Measurements from ENCODE around the gene LRRN4. TPM values are rescaled to one million over a fixed set of nuclear protein-coding genes. Genes with fewer than 3 reads are reported as not detected.

LRRN4 gene
- total and polyA plus RNA-seq, 2 of the 4 experiments (the other 2 are of a cell fraction) = under 0.01 to 0.19 TPM

DNA sequence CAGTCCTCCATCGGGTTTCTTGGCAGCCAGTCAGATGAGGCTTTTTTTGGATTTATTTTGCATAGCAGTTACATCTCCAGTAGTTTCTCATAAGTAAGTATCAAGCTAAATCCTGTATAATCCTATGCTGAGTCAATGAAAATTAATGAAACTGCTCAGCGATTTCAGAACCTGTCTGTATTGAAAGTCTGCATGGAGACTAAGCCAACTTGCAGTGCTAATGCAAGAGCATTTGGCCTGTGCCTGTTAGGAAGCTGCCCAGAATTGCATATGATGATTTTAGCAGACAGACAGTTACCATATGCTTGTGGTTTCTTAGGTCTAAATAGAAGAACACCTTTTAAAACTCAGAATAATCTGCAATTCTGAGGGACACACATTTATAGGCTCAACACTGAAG is 25.2 kb upstream of the LRRN4 start:
- Histone ChIP-seq H2BK15ac (ENCODE audit: low read depth, low read length) (no peak overlapping the region), H2AK9ac (replicated peaks; ENCODE audit: low read depth, low read length, poor library complexity) (no peak overlapping the region), H2BK5ac (ENCODE audit: low read depth, low read length, poor library complexity, severe bottlenecking) (no peak overlapping the region), H2AK5ac (ENCODE audit: low read depth, low read length) (no peak overlapping the region), H3K18ac (ENCODE audit: low read depth, low read length) (no peak overlapping the region), H3K4me1 (ENCODE audit: control insufficient read depth, insufficient read depth, low read length) (no peaks in the 10 kb centered on the region), H3K27me3 (ENCODE audit: control insufficient read depth, insufficient read depth, low read length) (no peaks in the 10 kb centered on the region), H3K79me1 (ENCODE audit: low read depth in 1 of 2, low read length in 2 of 2) (no peaks in the 10 kb centered on the region), H4K91ac (ENCODE audit: insufficient read depth, low read depth, low read length) (no peak overlapping the region), H3K4me2 (ENCODE audit: low read depth, low read length) (no peak overlapping the region), H3K4ac (ENCODE audit: low read depth, low read length) (no peak overlapping the region), H3K23ac (ENCODE audit: low read depth, low read length) (no peak overlapping the region), H3K9ac (ENCODE audit: low read depth, low read length) (no peak overlapping the region), H3K4me3 (ENCODE audit: insufficient read depth, low read depth, low read length) (no peak overlapping the region), H4K8ac (ENCODE audit: low read depth in 2 of 2, low read length in 2 of 2) (no peak overlapping the region), H3K9me3 (ENCODE audit: control insufficient read depth, insufficient read depth, low read length) (no peaks in the 10 kb centered on the region), H3K9me1 (ENCODE audit: insufficient read depth, low read length) (no peaks in the 10 kb centered on the region), H2BK20ac (ENCODE audit: low read depth, low read length) (no peak overlapping the region), H3K56ac (ENCODE audit: extremely low read depth, insufficient read depth, low read length) (no peak overlapping the region), H4K20me1 (ENCODE audit: insufficient read depth, low read length) (no peaks in the 10 kb centered on the region), H3K14ac (replicated peaks; ENCODE audit: low read depth, low read length) (no peak overlapping the region), H4K5ac (ENCODE audit: low read depth, low read length) (no peak overlapping the region), H2AFZ (replicated peaks; ENCODE audit: low read length, poor library complexity) (no peak overlapping the region), H3K27ac (ENCODE audit: insufficient read depth, low read length) (no peak overlapping the region), H3K36me3 (ENCODE audit: control insufficient read depth, insufficient read depth, low read length) (no peaks in the 10 kb centered on the region), H2BK120ac (ENCODE audit: low read depth, low read length) (no peak overlapping the region)
- dilution Hi-C loops (cut with HindIII; ENCODE audit: low sequenced_read_pairs, unreplicated experiment) = no loop called here
- ATAC-seq (ENCODE audit: low read depth) (no peak), DNase-seq (no peak)
- BruUV-seq (replicated peaks) = no TSS peak
- intact Hi-C loops (cut with micrococcal nuclease) = loop anchor here (5.0 kb wide), 1 partner anchor 677 kb away; no protein-coding TSS in a partner anchor
- ChIA-PET CTCF (interaction anchor here (0.6 to 1.2 kb wide), 2 partner anchors 59 to 550 kb away, joined by 4 read pairs; no protein-coding TSS in a partner anchor), POLR2A (ENCODE audit: unreplicated experiment) (no interaction called here)
- no CpG with 5 or more reads among the region's 2 CpGs for WGBS, 2 experiments (ENCODE audit: extremely low coverage in 2 of 2, insufficient read length in 1 of 2)
- TF ChIP-seq MAFK (IDR thresholded peaks at IDR 0.05; ENCODE audit: low read depth, low read length) = no peak
- TF ChIP-seq, protein P1, sequence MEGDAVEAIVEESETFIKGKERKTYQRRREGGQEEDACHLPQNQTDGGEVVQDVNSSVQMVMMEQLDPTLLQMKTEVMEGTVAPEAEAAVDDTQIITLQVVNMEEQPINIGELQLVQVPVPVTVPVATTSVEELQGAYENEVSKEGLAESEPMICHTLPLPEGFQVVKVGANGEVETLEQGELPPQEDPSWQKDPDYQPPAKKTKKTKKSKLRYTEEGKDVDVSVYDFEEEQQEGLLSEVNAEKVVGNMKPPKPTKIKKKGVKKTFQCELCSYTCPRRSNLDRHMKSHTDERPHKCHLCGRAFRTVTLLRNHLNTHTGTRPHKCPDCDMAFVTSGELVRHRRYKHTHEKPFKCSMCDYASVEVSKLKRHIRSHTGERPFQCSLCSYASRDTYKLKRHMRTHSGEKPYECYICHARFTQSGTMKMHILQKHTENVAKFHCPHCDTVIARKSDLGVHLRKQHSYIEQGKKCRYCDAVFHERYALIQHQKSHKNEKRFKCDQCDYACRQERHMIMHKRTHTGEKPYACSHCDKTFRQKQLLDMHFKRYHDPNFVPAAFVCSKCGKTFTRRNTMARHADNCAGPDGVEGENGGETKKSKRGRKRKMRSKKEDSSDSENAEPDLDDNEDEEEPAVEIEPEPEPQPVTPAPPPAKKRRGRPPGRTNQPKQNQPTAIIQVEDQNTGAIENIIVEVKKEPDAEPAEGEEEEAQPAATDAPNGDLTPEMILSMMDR (conservative IDR thresholded peaks at IDR 0.05; ENCODE audit: low read depth, low read length) = no peak
- TF ChIP-seq CHD1 (IDR thresholded peaks at IDR 0.05; ENCODE audit: low read depth, low read length) = no peak
- TF ChIP-seq CEBPB (IDR thresholded peaks at IDR 0.05; ENCODE audit: low read depth, low read length) = no peak
- no peak for TF ChIP-seq MAZ (IDR thresholded peaks at IDR 0.05; ENCODE audit: borderline replicate concordance, low read depth, low read length)
- TF ChIP-seq RCOR1 (IDR thresholded peaks at IDR 0.05; ENCODE audit: insufficient replicate concordance, low read length) = no peak
- no peak for TF ChIP-seq BHLHE40 (IDR thresholded peaks at IDR 0.05; ENCODE audit: low read depth, low read length)
- no peak for TF ChIP-seq RFX5 (IDR thresholded peaks at IDR 0.05; ENCODE audit: low read depth, low read length)
- TF ChIP-seq, protein P2, sequence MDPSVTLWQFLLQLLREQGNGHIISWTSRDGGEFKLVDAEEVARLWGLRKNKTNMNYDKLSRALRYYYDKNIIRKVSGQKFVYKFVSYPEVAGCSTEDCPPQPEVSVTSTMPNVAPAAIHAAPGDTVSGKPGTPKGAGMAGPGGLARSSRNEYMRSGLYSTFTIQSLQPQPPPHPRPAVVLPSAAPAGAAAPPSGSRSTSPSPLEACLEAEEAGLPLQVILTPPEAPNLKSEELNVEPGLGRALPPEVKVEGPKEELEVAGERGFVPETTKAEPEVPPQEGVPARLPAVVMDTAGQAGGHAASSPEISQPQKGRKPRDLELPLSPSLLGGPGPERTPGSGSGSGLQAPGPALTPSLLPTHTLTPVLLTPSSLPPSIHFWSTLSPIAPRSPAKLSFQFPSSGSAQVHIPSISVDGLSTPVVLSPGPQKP (IDR thresholded peaks at IDR 0.05; ENCODE audit: borderline replicate concordance, low read depth, low read length) = no peak
- TF ChIP-seq FOS (IDR thresholded peaks at IDR 0.05; ENCODE audit: low read depth, low read length) = no peak
- TF ChIP-seq, protein P3, sequence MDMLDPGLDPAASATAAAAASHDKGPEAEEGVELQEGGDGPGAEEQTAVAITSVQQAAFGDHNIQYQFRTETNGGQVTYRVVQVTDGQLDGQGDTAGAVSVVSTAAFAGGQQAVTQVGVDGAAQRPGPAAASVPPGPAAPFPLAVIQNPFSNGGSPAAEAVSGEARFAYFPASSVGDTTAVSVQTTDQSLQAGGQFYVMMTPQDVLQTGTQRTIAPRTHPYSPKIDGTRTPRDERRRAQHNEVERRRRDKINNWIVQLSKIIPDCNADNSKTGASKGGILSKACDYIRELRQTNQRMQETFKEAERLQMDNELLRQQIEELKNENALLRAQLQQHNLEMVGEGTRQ (IDR thresholded peaks at IDR 0.05; ENCODE audit: low read depth, low read length) = no peak
- TF ChIP-seq POLR2A (IDR thresholded peaks at IDR 0.05; ENCODE audit: low read depth, low read length) = no peak
- in situ Hi-C loops (cut with MboI; ENCODE audit: low sequenced_read_pairs) = no loop called here

All from IMR-90 (cell line).